Measurements from ENCODE around the gene LRRC2.
A peak's percentile ranks its signal among the peaks of the same experiment; 100 is the strongest.
"Not testable (repeated sequence)": the region's sequence is repeated elsewhere in the genome, so short reads cannot be mapped to it uniquely, and the experiment has no call there.

LRRC2 gene

DNA sequence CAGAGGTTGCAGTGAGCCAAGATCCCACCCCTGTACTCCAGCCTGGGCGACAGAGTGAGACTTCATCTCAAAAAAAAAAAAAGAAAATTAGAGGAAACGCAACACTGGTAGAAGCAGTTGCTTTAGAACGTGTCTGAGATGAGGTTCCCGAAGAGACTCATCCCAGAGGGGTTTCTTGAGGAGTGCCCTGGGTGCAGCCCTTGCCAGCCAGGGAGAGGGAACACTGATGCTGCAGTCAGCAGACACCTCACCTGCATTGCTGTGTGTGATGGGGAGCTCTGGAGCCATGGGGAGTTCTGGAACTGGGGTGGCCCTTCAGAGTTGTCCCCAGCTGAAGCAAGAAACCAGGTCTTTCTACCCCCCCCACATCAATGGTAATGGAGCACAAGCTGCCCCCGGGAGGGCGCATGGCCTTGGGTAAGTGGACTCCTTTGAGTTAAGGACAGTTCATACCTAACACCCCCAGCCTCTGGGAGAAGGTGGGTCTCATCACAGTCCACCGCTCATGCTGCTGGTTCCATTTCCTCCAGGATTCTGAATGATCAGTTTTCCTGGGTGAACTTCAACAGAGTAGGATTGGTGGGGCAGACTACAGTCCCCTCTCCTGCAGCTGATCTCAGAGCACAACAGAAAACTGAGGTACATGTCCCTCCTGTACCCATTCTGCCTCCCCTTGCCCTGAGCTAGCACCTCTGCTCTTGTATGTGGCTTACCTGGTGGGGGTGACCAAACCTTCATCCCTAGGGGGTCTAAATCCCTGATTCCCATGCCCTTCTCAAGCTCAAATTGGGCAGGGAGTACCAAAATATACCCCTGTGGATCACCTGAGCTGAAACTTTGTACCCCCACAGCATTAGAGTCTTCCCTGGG lies 18.7 kb upstream of the LRRC2 start:
- no peak for DNase-seq (ENCODE audit: low read depth)

DNA sequence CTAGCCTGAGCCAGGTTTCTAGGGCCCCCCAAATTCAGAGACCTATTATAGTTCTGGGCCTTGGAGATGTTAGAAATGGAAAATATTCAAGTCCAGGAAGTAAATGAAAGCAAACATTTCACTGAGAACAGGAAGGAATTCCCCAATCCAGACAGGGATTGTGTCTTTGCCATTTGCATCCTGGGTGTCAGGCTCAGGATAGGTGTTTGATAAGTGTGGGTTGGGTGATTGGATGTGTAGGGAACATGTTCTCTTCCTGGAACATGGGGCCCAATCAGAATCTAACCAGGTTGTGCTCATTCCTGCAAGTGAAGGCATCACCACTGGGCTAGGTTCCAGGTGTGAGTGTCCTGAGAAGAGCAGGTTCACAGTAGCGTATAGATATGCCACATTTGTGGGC lies 14.6 kb upstream of the LRRC2 start:
- no peak for DNase-seq (ENCODE audit: low read depth)

DNA sequence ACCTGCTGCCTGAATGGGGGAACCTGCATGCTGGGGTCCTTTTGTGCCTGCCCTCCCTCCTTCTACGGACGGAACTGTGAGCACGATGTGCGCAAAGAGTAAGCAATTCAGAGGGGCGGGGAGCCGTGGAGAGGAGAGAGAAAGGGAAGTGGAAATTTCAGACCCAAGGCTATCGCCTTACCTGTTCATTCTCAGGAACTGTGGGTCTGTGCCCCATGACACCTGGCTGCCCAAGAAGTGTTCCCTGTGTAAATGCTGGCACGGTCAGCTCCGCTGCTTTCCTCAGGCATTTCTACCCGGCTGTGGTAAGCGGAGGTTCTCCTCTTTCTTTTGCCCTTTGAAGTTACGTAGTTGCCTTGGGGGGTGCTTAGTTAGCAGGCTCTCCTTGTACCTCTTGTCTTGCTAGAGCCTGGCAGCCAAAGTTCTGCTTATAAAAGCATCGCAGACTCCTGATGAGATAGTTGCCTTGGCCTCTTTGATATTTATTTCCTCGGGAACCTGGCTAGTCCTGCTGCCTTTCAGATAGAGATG lies 13.7 kb upstream of the LRRC2 start:
- no peak for DNase-seq (ENCODE audit: low read depth)

DNA sequence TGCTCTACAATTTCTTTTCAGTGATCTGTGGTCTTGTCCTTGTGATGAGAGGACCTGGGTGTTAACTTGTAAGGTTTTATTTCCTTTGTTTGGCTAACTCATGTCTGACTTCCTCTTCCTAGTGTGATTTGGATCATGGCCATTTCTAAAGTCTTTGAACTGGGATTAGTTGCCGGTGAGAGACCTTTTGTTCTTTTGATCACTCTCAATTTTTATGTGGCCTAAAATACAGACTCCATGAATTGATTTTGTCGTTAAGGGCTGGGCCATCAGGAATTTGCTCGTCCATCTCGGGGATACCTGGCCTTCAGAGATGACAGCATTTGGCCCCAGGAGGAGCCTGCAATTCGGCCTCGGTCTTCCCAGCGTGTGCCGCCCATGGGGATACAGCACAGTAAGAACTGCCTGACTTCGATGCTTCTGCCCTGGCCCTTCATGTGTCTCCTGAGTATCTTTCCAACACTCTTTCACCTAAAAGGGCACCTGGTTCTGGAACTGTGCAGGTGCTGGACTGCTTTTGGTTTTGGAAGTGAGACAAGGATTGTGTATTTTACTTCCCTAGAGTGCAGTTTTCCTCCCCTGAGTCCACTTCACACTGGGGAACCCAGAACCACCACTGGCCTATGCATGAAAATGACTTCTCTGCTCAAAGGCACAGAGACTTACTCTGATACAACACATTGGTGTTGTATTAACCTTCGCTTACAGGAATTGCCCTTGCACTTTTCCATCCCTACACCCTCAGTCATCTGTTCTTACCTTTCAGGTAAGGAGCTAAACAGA lies 13.1 kb upstream of the LRRC2 start:
- DNase-seq (ENCODE audit: low read depth), result no peak

DNA sequence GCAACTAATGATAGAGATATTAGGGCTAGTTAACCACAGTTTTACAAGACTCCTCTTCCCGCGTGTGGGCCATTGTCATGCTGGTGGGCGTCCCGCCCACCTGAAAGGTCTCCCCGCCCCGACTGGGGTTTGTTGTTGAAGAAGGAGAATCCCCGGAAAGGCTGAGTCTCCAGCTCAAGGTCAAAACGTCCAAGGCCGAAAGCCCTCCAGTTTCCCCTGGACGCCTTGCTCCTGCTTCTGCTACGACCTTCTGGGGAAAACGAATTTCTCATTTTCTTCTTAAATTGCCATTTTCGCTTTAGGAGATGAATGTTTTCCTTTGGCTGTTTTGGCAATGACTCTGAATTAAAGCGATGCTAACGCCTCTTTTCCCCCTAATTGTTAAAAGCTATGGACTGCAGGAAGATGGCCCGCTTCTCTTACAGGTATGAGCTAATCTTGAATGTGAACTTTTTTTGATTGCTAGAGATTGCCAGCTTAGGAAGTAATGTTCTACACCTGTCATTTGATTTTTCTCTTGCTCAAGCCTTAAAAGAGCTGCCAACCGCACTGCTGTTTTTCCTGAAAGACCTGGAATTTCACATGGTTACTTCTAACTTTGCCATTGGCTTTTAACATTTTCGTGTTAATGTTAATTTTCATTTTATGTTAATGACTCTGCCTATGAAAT lies 11.6 kb upstream of the LRRC2 start:
- DNase-seq (ENCODE audit: low read depth), result not testable (repeated sequence)

DNA sequence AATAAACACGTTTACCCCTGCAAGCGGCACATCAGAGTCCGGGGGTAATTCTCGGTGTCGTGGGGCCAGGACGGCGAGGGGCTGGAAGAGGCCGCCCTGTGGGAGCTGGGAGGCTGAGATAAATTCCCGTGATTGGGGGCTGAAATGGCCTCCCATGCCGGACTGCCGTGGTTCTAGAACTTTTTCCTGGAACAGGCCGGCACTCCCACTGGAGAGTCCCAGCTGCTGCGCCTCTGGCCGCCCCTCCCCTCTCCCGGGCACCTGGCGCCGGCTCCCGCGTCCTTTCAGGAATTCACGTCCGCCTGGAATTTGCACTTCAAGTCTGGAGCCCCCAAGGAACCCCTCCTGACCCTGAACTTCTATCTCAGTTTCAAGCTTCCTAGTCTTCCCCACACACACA lies 10.8 kb upstream of the LRRC2 start:
- no peak for DNase-seq (ENCODE audit: low read depth)

DNA sequence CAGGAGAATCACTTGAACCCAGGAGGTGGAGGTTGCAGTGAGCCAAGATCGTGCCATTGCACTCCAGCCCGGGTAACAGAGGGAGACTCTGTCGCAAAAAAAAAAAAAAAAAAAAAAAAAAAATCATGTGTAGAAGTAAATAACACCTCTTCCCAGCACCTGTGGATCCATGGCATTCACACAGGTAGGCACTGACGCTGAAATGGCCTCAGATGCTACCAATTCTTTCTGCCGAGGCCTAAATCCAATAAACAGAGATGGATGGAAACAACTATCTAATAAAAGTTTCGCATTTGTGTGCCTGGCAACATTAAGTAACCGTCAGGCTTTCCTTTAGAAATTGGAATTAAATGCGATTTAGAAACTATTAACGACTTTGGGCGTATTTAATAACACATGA lies 10.3 kb upstream of the LRRC2 start:
- DNase-seq (ENCODE audit: low read depth), result no peak

DNA sequence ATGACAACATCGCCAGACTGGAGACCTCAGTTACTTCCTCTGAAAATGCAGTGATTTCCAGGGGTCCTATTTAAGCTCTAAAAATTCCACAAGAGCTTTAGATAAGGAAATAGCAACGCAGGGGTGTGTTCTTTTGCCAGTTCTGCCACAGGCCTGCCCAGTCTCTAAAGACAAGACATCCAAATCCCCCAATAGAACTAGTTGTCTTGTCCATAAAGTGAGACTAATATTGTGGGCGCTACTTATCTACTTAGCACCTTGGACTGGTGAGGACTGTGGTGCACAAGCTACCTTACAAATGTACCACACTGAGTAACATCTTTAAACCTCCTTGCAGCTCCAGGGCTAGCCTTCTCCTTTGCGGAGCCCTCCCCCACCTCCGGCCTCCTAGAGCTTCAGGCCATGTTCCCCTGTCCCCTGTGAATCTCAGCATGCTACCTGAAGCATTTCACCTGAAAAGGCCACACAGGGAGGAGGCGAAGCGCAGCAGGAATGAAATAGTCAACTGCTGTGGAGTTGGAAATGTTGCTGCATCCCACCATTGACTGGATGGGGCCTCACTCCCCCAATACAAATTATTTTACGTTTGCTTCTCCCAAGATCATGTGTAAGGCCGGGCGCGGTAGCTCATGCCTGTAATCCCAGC lies 9.6 kb upstream of the LRRC2 start:
- no peak for DNase-seq (ENCODE audit: low read depth)

DNA sequence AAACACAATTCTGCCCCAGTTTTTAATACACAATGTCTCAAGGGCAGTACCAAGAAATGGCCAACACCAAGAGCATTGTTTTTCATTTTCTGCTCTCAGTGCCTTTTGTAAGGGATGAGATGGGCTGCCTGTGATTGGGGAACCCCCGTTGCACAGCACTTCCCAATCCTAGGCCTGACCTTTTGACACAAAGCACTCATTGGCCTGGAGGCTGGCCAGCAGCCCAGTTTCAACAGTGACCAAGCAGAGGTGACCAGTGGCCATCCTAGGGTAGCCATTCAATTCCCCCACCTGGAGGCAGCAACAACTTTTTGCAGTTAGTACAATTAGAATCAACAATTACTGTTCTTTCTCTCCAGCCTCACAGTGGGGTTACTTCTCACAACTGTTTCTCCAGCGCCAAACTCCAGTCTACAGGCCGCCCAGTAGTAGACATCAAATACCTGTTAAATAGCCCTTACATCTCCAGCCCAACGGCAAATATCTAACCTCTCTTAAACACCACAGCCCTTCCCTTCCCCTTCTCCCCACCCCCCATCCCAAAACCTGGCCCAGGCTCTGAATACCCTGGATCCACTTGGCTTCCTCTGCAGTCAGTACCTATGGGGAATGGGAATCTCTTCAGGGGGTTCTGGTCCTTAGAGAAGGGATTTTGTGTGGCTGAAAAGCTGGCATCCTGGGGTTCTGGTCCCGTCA lies 8.9 kb upstream of the LRRC2 start:
- DNase-seq (ENCODE audit: low read depth), result no peak

DNA sequence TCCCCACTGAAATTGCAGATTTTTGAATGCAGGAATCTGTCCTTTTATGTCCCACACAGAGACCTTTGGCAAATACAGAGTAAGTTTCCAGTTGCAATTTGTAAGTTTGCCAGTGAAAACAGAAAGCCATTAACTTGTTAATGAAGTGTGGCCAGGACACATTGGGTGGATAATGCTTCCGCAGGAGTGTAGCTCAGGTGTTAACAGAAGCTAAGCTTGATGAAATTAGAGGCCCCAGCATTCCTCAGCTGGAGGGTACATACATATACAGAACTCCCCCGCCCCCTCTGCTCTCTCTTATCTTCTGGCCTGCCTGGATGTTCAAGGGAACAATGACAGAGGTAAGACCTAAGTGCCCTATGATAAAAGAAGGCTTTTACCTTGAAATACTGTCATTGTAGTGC lies 8.1 kb upstream of the LRRC2 start:
- DNase-seq (ENCODE audit: low read depth), result no peak

DNA sequence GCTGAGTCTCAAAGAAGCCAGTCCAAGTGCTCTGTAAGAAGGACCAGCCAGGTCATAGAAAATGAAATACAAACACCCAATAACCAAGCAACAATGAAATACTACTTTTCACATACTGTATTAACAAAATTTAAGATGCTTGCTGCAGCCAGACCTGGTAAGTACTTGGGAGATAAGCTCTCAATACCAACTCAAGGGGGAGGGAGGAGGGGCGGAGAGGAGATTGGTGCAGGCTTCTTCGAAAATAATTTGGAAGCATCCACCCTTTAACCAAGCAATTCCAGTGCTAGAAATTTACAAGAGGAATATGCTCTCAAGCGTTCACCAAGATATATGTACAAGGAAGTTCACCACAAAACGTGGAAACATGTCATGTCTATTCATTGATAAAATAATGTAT lies 7.6 kb upstream of the LRRC2 start:
- DNase-seq (ENCODE audit: low read depth), result no peak

DNA sequence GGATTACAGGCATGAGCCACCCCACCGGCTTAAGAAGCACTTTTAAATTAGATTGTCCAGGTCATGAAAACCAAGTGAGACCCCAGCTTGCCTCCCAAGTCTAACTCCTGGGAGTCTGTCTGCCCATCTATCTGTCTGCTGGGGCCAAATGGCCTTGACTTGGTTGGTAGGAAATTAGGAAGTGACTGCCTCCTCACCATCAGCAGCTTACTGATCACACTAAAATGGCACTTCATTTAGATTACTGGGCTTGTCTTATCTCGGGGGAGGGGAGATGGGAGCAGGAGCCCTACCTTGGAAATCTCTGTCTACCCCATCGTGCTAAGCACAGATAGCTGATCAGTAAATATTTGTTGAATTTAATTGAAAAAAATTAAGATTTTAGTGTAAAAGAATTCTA lies 5.6 kb upstream of the LRRC2 start:
- DNase-seq (ENCODE audit: low read depth), result no peak

DNA sequence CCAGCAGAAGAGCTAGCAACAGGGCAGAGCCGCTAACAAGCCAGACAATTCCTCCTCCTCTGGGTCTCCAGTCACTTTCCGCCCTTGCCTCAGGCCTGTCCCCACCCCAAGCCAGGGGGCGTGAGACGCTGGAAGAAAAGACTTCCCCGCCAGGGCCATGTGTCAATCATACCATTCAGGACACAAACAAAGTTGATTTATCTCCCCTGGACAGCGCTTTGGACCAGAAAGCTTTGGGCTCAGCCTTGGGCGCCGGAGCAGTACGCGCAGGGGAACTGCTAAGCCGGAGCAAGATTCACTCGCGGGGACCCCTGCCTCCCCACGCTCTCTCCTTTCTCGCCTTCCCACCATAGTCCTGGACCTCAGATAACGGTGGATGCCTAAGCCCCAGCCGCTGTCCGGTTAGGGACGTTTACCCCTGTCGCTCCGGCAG lies 479 bp downstream of the LRRC2 start:
- DNase-seq (ENCODE audit: low read depth), result no peak

DNA sequence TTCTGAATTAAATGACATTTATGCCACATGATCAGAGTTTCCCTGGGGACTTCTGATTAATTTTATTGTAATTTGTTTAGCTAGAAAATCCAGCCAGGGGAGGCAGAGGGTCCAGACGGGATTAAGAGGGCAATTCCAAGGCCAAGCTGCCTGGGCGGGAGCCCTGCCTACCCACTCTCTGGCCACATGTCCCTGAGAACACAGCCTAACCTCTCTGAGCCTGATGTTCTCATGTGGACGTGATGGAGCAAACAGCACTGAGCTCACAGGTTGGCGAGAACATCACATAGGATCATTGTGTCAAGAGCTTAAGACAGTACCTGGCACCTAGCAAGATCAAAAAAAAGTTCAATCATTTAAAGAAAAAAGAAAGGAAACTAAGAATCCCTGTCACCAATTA lies 1.0 kb downstream of the LRRC2 start:
- no peak for DNase-seq (ENCODE audit: low read depth)

DNA sequence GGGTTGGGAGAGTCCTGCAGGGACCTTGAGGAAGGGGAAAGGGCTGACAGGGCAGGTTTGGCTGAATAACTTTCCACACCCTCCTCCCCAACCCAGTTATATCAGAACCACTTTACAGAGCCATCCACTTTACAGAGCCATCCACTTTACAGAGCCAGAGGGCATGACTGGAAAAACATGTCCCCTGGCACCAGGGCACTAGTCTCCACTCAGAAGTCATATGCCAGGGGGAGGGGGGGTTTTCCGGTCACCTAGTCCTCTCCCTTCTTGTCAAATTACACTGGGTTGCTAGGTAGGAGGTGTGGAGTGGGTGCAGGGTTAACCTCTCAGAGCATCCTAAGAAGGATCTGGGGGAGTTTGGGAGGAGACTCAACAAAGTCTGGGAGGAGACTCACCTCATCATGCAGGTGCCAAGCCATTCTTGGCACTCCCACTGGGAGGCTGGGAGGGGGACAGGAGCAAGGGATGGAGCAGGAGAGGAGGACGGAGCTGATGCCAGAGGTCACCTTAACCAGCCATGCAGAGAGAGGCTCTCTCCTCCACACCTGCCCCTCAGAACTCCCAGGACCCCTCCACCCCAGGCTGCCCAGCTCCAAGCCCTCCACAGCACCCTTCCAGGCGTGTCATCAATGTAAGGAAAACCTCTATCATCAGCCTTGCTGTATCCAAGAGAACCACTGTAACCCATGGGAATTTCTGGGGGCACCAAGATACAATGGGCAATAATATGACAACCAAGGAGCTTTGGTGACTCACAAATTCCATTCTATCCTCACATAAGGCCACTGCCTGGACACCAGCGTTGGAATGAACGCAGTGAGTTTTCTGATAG lies 1.7 kb downstream of the LRRC2 start:
- DNase-seq (ENCODE audit: low read depth), result no peak

DNA sequence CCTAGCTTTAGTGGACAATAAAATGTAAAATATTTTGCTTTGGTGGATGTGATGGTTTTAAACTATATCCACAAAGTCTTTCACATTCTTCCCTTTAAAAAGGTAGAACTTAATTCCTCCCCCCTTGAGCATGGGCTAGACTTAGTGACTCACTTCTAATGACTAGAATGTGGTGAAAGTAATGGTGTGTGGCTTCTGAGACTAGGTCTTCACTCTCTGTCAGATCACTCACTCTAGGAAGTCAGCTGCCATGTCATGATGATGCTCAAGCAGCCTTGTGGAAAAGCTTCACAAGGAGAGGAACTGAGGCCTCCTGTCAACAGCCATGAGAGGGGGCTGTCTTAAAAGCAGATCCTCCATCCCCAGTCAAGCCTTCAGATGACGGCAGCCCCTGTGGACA lies 4.2 kb downstream of the LRRC2 start:
- no peak for DNase-seq (ENCODE audit: low read depth)

DNA sequence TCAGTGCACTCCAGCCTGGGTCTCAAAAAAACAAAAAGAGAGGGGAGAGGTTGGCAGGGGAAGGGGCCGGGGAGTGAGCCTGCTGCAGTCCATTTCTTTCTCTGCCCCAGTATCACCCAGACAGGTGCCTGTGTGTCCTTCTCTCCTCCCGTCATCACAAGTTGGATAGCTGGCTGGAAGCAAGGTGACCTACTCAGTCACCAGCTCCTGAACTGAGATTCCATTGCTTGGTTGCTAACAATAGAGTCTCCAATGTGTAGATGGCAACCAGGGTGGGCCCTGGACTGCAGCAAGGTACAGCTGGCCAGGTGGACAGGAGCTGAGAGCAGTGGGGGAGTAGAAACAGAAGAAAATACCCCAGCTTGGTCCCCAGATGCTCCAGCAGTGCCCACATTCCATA lies 4.6 kb downstream of the LRRC2 start:
- no peak for DNase-seq (ENCODE audit: low read depth)

DNA sequence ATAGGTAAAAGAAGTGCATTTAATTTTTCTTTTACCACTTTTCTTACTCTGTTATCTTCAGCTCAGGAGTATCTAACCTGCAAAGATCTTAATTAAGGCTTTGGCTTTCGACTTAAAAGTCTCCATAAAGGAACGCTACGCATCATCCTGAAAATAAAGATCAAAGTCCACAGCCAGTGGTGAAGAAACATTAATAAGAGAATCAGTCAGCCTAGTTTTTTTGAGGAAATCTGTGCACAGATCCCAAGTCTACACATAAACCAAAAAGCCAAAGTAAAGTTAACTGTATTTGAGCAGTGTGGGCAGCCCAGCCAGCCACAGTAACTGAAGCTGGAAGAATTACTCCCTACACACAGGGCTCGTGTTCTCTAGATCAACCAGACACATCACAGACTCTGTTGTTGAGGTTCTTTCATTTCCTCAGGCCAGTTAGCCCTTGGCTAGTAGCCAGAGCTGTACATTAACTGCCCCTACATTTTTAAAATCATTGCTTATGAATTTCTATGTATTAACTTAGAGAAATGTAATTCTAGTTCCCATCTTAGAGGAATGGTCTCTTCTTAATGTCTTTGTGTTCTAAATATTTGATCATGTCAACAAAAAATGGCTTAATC lies 6.9 kb downstream of the LRRC2 start:
- DNase-seq (ENCODE audit: low read depth), result no peak

DNA sequence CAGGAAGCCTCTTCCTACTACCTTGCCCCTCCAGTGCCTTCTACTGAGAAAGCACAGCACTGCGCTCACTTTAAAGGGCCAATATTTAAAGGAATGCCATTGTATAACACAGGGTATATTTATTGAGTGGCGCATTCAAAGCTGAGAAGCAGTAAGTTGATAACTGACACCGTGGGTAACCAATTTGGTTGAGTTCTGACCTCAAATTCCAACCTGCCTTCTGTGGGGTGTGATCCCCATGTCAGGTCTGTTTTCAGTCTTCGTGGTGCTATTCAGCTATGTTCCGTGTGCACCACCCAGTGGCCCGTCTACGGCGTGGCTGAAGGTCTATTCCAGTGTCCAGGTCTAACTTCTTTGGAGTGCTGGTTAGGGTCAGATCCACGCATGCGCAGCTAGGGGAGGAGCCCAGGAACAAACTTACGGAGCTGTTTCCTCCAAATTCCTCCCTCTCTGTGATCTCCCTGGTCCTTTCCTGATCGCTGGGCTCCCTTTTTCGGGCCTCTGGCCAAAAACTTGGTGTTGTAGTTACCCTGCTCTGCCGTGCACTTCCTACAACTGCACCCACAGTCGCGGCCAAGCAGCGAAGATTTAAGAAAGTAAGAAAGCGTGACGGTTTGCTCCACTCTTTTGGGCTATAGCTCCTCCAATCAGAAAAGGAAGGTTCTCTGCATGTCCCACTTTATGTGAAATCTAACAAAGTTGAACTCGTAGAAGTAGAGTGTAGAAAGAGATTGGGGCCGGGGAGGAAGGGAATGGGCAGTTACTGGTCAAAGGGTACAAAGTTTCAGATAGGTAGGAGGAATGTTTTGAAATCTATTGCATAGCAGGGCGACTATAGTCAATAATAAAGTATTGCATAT lies 7.7 kb downstream of the LRRC2 start:
- DNase-seq (ENCODE audit: low read depth), result peak; percentile 16
